Right cardiac atrium (tissue), 5 donors: ENCODE results near the gene OR8B3. TPM values are rescaled to one million over a fixed set of nuclear protein-coding genes. Genes with fewer than 3 reads are reported as not detected.

ENCODE experiments used
- ATAC-seq, 2 donors: fragments of 200-7000 bp; cut with Tn5 transposase; one replicate each; pipeline versions ENCODE4 v1.8.0 to v1.9.1; 2020; ENCODE audit warnings: moderate library complexity in 2 of 2, mild to moderate bottlenecking in 1 of 2
- DNase-seq, 3 donors: peaks; one replicate each; pipeline ENCODE4 v3.0.0-alpha.2; 2020
- H3K27ac ChIP-seq: one replicate; pipeline ENCODE4 v1.5.1; 2013; ENCODE audit warnings: mild to moderate bottlenecking, low read length, control low read depth, moderate library complexity
- H3K27me3 ChIP-seq: one replicate; pipeline ENCODE4 v1.6.1; 2013; ENCODE audit not compliant: control insufficient read depth, insufficient read depth
- H3K4me1 ChIP-seq: one replicate; pipeline ENCODE4 v1.6.1; 2013; ENCODE audit warnings: low read length; ENCODE audit not compliant: control insufficient read depth, insufficient read depth
- H3K4me3 ChIP-seq: one replicate; pipeline ENCODE4 v1.5.1; 2013; ENCODE audit warnings: low read length, control low read depth
- H3K9me3 ChIP-seq: one replicate; pipeline ENCODE4 v1.6.1; 2013; ENCODE audit warnings: low read length; ENCODE audit not compliant: control insufficient read depth
- WGBS: extraction: QIAGEN DNeasy Blood & Tissue Kit; methylation state at CpG from one replicate; pipeline ENCODE4 v1.1.7; 2013; 5-methylcytosine and 5-hydroxymethylcytosine counted together
- intact Hi-C, 4 donors: fragments of 100-400 bp; cut with DNase I; formaldehyde crosslinking; loops; one replicate each; pipeline versions ENCODE4 v1.11.0 to v1.14.0; 2022 to 2023
- long read RNA-seq, 4 donors: library from polyadenylated mRNA; unstranded; transcript quantifications; one replicate each; pipeline ENCODE4 v2.0.0, GENCODE V29; 2020 to 2021
- polyA plus RNA-seq: library from polyadenylated mRNA; stranded (reverse); fragments of 200-250 nt; gene quantifications from one replicate; pipeline ENCODE4 v1.2.3, GENCODE V29; 2013
- total RNA-seq, 4 donors: library from RNA; stranded (reverse); fragmentation: NEBNext Ultra II Directional; extraction: Animal tissue kit (Norgen Biotek cat#: 25700); gene quantifications; one replicate each; pipeline ENCODE4 v1.2.1, GENCODE V29; 2021
- donor health status: healthy with polysubstance abuse.
- donor health status: DM: no; HTN: yes; CAD: no.
- donor health status: DM: no; HTN: no; CAD: no.
- donor health status: DM: no; HTN: yes; CAD: no; lungs with severe emphysema.
- donor health status: DM: yes; HTN: yes; CAD: no.

Gene OR8B3, protein sequence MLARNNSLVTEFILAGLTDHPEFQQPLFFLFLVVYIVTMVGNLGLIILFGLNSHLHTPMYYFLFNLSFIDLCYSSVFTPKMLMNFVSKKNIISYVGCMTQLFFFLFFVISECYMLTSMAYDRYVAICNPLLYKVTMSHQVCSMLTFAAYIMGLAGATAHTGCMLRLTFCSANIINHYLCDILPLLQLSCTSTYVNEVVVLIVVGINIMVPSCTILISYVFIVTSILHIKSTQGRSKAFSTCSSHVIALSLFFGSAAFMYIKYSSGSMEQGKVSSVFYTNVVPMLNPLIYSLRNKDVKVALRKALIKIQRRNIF
- total RNA-seq (not detected), polyA plus RNA-seq (not detected)
- long read RNA-seq, donor 1, result 0 reads
- long read RNA-seq, donor 2, result 0 reads
- long read RNA-seq, donor 3, result 0 reads
- long read RNA-seq, donor 4, result 0 reads

DNA sequence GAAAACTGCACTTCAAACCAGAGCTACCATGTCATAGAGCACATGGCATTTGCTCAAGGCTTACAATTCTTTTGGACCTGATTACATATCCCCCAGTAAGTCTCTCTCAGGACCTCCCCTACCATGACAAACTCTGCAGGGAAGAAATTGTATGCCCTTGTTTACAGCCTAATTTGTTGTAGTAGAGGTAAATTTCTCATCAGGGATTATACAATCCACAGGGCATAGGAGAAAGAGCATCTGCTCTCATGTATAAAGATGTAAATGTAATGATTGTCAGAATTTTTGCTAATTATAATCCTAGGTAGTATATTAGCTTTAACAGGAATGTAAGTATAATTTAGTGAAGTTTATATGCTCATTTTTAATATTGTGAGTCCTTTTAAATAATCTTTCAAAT, at the start of gene OR8B3:
OR8B3 (minus strand) TSS at position 101 of the 400 bp plus-strand sequence. CDS start 1,673 bp downstream, outside the sequence.
- Histone ChIP-seq H3K4me1 (no peaks in the 10 kb centered on the region), H3K4me3 (no peak within 1 kb of the TSS), H3K27ac (no peak within 1 kb of the TSS), H3K9me3 (no peaks in the 10 kb centered on the region), H3K27me3 (no peaks in the 10 kb centered on the region)
- intact Hi-C loops, result no loop called here
- no peak for ATAC-seq
- no peak for DNase-seq

DNA sequence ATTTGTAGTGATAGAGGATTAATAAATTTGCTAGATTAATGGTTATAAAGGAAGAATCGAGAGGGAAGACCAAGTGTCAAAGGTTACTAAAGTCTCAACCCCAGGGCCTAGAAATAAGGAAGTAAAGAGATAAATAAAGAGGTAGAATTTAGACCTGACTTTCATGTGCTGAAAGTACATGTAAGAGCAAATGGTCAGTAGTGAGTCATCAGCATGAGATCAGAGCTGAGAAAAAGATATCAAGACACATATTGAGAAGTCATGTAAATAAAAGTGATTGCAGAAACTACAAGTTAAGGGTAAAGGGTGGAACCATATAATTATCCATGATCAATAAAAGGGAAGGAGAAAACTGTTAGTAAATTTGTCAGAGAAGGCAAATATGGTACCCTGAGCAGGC, 48.1 kb upstream of the OR8B3 start:
- Histone ChIP-seq H3K27me3 (no peaks in the 10 kb centered on the region), H3K4me1 (no peaks in the 10 kb centered on the region), H3K4me3 (no peak overlapping the region), H3K9me3 (no peaks in the 10 kb centered on the region), H3K27ac (no peak overlapping the region)
- no peak for DNase-seq
- 76% methylated on average over 1 of the region's 1 CpG for WGBS
- no peak for ATAC-seq
- intact Hi-C loops, result no loop called here

DNA sequence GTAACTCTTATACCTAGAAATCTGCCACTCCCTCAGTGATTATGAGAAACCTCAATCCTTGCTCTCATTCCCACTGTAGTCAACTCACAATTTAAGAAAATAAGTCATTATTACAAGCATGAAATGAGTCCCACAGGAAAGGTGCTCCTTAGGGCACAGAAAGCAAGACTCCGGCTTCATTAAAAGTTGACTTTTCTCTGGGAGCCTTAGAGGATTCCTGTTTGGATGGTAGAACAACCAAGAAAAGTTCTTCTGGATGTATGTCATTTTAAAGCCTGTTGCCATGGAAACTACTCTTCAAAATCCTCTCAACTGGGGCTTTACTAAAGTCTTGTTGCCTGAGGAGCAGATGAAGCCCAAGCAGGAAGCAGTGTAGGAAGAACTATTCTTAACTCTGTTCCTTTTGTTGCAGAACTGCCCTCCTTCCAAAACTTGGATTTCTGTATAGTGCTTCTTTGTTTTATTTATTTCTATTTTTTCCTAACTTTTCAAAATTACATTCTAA, 46.9 kb upstream of the OR8B3 start, which contains the start of gene OR8B8:
OR8B8 (minus strand) TSS at position 51 of the 505 bp plus-strand sequence. CDS start 4,611 bp downstream, outside the sequence.
- DNase-seq, result no peak
- intact Hi-C loops, result no loop called here
- 97% methylated on average over 1 of the region's 1 CpG for WGBS
- no peak for ATAC-seq
- Histone ChIP-seq H3K4me1 (no peaks in the 10 kb centered on the region), H3K9me3 (no peaks in the 10 kb centered on the region), H3K27me3 (no peaks in the 10 kb centered on the region), H3K27ac (no peak within 1 kb of the TSS), H3K4me3 (no peak within 1 kb of the TSS)

DNA sequence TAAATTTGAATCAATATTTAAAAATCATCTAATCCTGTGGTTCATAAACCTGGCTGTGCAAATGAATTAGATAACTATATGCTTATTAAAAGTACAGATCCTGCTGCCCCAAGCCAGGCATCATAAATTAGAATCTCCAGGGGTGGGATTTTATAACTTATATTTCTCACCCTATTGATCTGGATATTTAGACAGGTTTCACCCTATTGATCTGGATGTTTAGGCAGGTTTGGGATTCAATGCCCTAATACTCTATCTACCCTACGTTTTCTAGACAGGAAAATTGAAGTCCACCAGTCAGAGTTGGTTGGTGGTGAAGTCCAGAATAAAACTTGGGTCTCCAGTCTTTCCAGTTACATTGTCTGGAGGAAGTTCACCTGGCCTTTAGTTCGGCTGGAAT, 44.0 kb upstream of the OR8B3 start:
- Histone ChIP-seq H3K4me1 (no peaks in the 10 kb centered on the region), H3K27ac (no peak overlapping the region), H3K4me3 (no peak overlapping the region), H3K9me3 (no peaks in the 10 kb centered on the region), H3K27me3 (no peaks in the 10 kb centered on the region)
- DNase-seq (no peak), ATAC-seq (no peak)
- intact Hi-C loops, result no loop called here
- WGBS, result 84% methylated on average over 2 of the region's 2 CpGs

DNA sequence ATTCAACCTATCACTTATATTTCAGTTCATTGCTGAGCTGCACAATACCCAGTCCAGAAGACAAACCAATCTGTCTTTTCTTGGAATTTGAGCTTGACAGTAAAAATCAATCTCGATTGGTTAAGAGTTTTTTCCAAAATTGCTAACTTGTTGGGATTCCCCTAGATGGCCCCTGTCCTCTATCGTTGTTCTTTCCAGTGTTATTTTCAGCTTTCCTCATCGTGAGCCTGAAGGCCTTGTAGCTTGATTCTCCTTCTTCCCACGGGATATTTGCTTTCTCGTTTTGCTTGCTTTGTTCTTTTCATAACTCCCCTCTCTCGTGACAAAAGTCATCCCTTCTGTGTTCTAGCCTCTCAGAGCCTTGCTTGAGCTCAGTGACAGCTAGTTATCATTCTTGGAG, 43.6 kb upstream of the OR8B3 start:
- no peak overlapping the region for H3K4me3 ChIP-seq
- no peaks in the 10 kb centered on the region for H3K9me3 ChIP-seq
- H3K27ac ChIP-seq, result no peak overlapping the region
- ATAC-seq (peak in 1 of 2 donors; percentile 46), DNase-seq (no peak)
- H3K27me3 ChIP-seq, result no peaks in the 10 kb centered on the region
- H3K4me1 ChIP-seq, result no peaks in the 10 kb centered on the region
- 29% methylated on average over 6 of the region's 6 CpGs for WGBS
- intact Hi-C loops, result no loop called here

DNA sequence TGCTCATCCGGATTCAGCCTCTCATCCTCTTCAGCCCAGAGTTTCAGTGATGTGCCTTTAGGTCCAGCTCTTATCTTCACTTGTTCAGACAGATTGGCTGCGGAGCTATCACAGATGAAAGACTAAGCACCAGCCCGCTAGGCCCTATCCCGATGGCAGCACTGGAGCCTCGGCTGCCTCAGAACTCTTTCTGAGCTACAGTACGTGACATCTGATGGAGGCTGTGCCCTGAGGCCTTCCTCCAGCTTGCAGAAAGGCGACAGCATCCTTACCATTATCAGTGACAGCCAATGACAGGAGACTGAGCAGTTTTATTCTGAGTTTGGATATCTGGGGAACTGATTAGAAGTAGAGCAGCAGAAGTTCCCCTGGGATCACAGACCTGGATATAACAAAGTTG, 42.7 kb upstream of the OR8B3 start:
- Histone ChIP-seq H3K4me1 (no peaks in the 10 kb centered on the region), H3K9me3 (no peaks in the 10 kb centered on the region), H3K4me3 (no peak overlapping the region), H3K27ac (no peak overlapping the region), H3K27me3 (no peaks in the 10 kb centered on the region)
- WGBS, result 60% methylated on average over 7 of the region's 7 CpGs
- no peak for DNase-seq
- intact Hi-C loops, result no loop called here
- ATAC-seq, result no peak

DNA sequence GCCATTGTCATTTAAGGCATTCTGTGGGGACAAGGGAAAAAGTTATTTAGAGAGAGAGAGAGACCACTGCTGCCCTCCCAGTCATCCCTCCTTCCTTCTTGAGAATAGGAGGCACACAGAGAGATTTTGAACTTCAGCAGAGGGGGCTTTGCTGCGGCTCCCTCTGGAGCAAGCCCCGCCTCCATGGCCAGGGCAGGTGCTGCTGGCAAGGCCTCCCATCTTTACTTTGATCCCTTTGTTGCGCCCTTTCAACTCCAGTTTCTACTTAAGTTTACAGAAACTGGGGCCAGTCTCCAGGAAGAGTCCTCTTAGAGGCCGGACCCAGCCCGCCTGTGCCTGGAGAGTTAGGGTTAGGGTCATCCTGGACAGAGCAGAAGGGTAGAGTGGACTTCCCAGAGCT, 42.3 kb upstream of the OR8B3 start:
- ATAC-seq, result no peak
- Histone ChIP-seq H3K9me3 (no peaks in the 10 kb centered on the region), H3K4me1 (no peaks in the 10 kb centered on the region), H3K27me3 (no peaks in the 10 kb centered on the region), H3K4me3 (no peak overlapping the region), H3K27ac (no peak overlapping the region)
- intact Hi-C loops, result no loop called here
- no peak for DNase-seq
- 89% methylated on average over 5 of the region's 5 CpGs for WGBS

DNA sequence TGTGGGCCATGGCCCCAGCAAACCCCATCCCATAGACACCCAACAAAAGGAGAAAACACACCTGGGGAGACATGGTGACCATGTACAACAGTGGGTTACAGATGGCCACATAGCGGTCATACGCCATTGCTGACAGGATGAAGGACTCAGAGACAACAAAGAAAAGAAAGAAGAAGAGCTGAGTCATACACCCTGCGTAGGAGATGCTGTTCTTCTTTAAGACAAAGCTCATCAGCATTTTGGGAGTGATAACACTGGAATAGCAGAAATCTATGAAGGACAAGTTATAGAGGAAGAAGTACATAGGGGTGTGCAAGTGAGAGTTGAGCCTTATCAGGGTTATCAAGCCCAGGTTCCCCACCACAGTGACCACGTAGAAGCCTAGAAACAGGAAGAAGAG, 41.8 kb upstream of the OR8B3 start:
- intact Hi-C loops, result no loop called here
- ATAC-seq (no peak), DNase-seq (no peak)
- Histone ChIP-seq H3K4me1 (no peaks in the 10 kb centered on the region), H3K4me3 (no peak overlapping the region), H3K9me3 (no peaks in the 10 kb centered on the region), H3K27ac (no peak overlapping the region), H3K27me3 (no peaks in the 10 kb centered on the region)
- 81% methylated on average over 4 of the region's 4 CpGs for WGBS

DNA sequence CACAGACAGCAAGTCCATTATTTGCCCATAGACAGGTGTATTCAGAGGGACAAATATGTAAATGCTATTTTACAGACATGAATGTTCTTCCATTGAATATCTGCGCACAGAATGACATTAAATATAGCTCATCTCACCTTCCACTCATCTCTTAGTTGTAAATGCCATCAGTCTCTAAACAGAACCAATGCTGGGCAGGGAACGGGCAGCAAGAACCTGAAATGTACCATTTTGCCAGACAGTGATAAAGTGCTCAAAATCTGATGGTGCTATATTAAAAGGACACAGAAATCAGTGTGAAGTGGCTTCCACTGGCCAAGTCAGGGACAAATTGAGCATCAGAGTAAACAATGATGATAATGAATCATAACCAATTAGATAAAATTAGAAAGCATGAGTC, 35.9 kb upstream of the OR8B3 start:
- 76% methylated on average over 2 of the region's 2 CpGs for WGBS
- Histone ChIP-seq H3K27ac (no peak overlapping the region), H3K27me3 (no peaks in the 10 kb centered on the region), H3K9me3 (no peaks in the 10 kb centered on the region), H3K4me1 (no peaks in the 10 kb centered on the region), H3K4me3 (no peak overlapping the region)
- intact Hi-C loops, result no loop called here
- ATAC-seq, result peak; percentile 60 to 66
- DNase-seq, result no peak

DNA sequence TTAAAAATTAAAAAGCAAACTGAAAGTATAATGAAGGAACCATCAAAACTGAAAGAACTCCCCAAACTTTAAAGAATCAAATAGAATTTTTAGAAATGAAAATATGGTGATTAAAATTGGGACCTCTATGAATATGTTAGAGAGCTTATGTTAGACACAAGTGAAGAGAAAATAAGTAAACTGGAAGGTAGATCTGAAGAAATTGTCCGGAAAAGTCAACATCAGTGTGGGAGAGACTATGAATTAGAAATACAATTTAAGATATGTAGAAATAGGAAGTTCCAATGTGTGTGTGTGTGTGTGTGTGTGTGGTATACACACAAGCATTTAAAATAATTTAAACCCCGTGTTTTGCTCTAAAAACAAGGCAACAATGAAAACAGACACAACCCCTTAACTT, 30.8 kb upstream of the OR8B3 start:
- H3K27ac ChIP-seq, result no peak overlapping the region
- H3K4me3 ChIP-seq, result no peak overlapping the region
- no peak for DNase-seq
- no peaks in the 10 kb centered on the region for H3K27me3 ChIP-seq
- ATAC-seq, result no peak
- WGBS, result 81% methylated on average over 2 of the region's 2 CpGs
- no peaks in the 10 kb centered on the region for H3K4me1 ChIP-seq
- no peaks in the 10 kb centered on the region for H3K9me3 ChIP-seq
- intact Hi-C loops, result no loop called here

DNA sequence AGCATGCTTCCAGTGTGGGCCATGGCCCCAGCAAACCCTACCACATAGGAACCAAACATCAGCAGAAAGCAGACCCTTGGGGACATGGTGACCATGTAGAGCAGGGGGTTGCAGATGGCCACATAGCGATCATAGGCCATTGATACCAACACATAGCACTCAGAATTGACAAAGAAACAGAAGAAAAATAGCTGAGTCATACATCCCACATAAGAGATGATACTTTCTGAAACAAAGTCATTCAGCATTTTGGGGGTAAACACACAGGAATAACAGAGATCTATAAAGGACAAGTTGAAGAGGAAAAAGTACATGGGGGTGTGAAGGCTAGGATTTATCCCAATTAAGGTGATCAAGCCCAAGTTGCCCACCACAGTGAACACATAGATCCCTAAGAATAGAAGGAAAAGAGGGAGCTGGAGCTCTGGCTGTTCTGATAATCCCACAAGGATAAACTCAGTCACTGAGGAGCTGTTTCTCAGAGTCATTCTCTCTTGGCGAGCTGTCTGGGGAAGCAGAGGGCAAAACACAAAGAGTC, 25.6 kb upstream of the OR8B3 start, which contains the start of gene OR8B4:
OR8B4 (minus strand) TSS at position 488 of the 538 bp plus-strand sequence; CDS start at position 488, 0 bp downstream.
- 95% methylated on average over 2 of the region's 2 CpGs for WGBS
- intact Hi-C loops, result no loop called here
- no peaks in the 10 kb centered on the region for H3K9me3 ChIP-seq
- ATAC-seq (no peak), DNase-seq (no peak)
- H3K27ac ChIP-seq, result no peak within 1 kb of the TSS
- no peak within 1 kb of the TSS for H3K4me3 ChIP-seq
- H3K4me1 ChIP-seq, result no peaks in the 10 kb centered on the region
- H3K27me3 ChIP-seq, result no peaks in the 10 kb centered on the region
